Caco-2 (cell line): Measurements from ENCODE around the gene TIMM44. TPM values are rescaled to one million over a fixed set of nuclear protein-coding genes. Genes with fewer than 3 reads are reported as not detected.
A peak's percentile ranks its signal among the peaks of the same experiment; 100 is the strongest.

Experiments
- Bru-seq: library from RNA; stranded (reverse); fragments of 400-500 nt; gene quantifications from one replicate; lab custom pipeline; 2021; lab: Mats Ljungman, UMichigan
- BruChase-seq, 2 experiments: library from RNA; stranded (reverse); fragments of 400-500 nt; gene quantifications; one replicate each; lab custom pipeline; 2021; lab: Mats Ljungman, UMichigan
- BruUV-seq: library from RNA; stranded (reverse); fragments of 400-500 nt; replicated peaks from 2 replicates; lab custom pipeline; 2021; lab: Mats Ljungman, UMichigan
- CTCF ChIA-PET: fragments of 300-600 bp; sonication (Branson Sonifier 250); formaldehyde crosslinking; loops from one replicate; lab custom pipeline; 2022; ENCODE audit warnings: antibody characterized with exemption; lab: Charles Lee
- POLR2A ChIA-PET: fragments of 300-600 bp; sonication (Branson Sonifier 250); formaldehyde crosslinking; loops from one replicate; lab custom pipeline; 2022; ENCODE audit warnings: antibody characterized with exemption; lab: Charles Lee
- DNase-seq, 2 experiments: peaks; one replicate each; pipeline versions ENCODE4 v3.0.0 to v3.0.0-alpha.2; 2020 to 2022
- H3K27me3 ChIP-seq: replicated peaks from 2 replicates; pipeline ENCODE4 v1.6.0; 2011; ENCODE audit warnings: low read length; ENCODE audit not compliant: control insufficient read depth, insufficient read depth
- H3K36me3 ChIP-seq: 2 replicates; pipeline ENCODE4 v1.5.1; 2011; ENCODE audit warnings: low read length; ENCODE audit not compliant: control insufficient read depth, insufficient read depth
- H3K4me1 ChIP-seq: fragments of 250-450 bp; sonication (Bioruptor Pico); 2 replicates; pipeline ENCODE4 v1.5.1; 2020; ENCODE audit warnings: mild to moderate bottlenecking
- H3K4me3 ChIP-seq: 2 replicates; pipeline ENCODE4 v1.5.1; 2011; ENCODE audit warnings: low read depth, mild to moderate bottlenecking, control low read depth, low read length
- H3K9me3 ChIP-seq: fragments of 250-450 bp; sonication (Bioruptor Pico); 2 replicates; pipeline ENCODE4 v1.5.1; 2020; ENCODE audit warnings: mild to moderate bottlenecking, moderate library complexity
- H3K27ac Mint-ChIP-seq: one replicate; pipeline ENCODE4 v1.8.0; 2022; ENCODE audit warnings: mixed read lengths; ENCODE audit not compliant: unreplicated experiment
- H3K27me3 Mint-ChIP-seq: one replicate; pipeline ENCODE4 v1.8.0; 2022; ENCODE audit warnings: mixed read lengths; ENCODE audit not compliant: insufficient read depth, unreplicated experiment
- H3K36me3 Mint-ChIP-seq: one replicate; pipeline ENCODE4 v1.8.0; 2022; ENCODE audit warnings: mild to moderate bottlenecking, mixed read lengths; ENCODE audit not compliant: insufficient read depth, unreplicated experiment
- H3K4me1 Mint-ChIP-seq: one replicate; pipeline ENCODE4 v1.8.0; 2022; ENCODE audit warnings: low read depth, mixed read lengths; ENCODE audit not compliant: unreplicated experiment
- H3K4me3 Mint-ChIP-seq: one replicate; pipeline ENCODE4 v1.8.0; 2022; ENCODE audit warnings: mild to moderate bottlenecking, moderate library complexity, mixed read lengths; ENCODE audit not compliant: unreplicated experiment
- H3K9me3 Mint-ChIP-seq: one replicate; pipeline ENCODE4 v1.8.0; 2022; ENCODE audit warnings: mixed read lengths; ENCODE audit not compliant: unreplicated experiment
- intact Hi-C: fragments of 100-400 bp; cut with micrococcal nuclease; formaldehyde crosslinking; loops from one replicate; pipeline ENCODE4 v1.10.0; 2022; ENCODE audit not compliant: unreplicated experiment
- long read RNA-seq: library from polyadenylated mRNA; stranded (forward); transcript quantifications from one replicate; pipeline ENCODE4 v2.0.0, GENCODE V29; 2022
- total RNA-seq: library from RNA; stranded (reverse); gene quantifications from 2 replicates; pipeline ENCODE4 v1.2.3, GENCODE V29; 2022
- TF ChIP-seq, protein P1 (sequence below), 2 experiments: fragments of 200-600 bp in 1 of 2; IDR thresholded peaks; 1 replicate in 1 of 2; 2 replicates in 1 of 2; pipeline versions ENCODE4 v1.5.1 to v1.8.0; 2011 to 2022; ENCODE audit warnings: antibody characterized with exemption in 1 of 2, control low read depth in 1 of 2, inconsistent platforms in 1 of 2, low read depth in 1 of 2, low read length in 1 of 2, mild to moderate bottlenecking in 1 of 2, moderate library complexity in 1 of 2; ENCODE audit not compliant: insufficient read depth in 1 of 2, severe bottlenecking in 1 of 2, unreplicated experiment in 1 of 2

TIMM44 gene
- total RNA-seq (129 and 146 TPM in 2 replicates), Bru-seq, nascent RNA (percentile 75 among the genes with signal in this experiment), BruChase-seq, experiment 1, labeled RNA remaining after a 2-hour chase (percentile 82 among the genes with signal in this experiment), BruChase-seq, experiment 2, labeled RNA remaining after a 6-hour chase (percentile 85 among the genes with signal in this experiment)
- long read RNA-seq, transcript TIMM44-201 (13 exons, 2,075 nt) = major isoform, 154 of 202 reads
- long read RNA-seq, transcript TIMM44-210 (1 exons, 2,227 nt) = minor isoform, 13 of 202 reads
- long read RNA-seq, partial matches to known transcripts = 14 of 202 reads
- long read RNA-seq, other reads (novel, unspliced or antisense) = 17 of 202 reads

DNA sequence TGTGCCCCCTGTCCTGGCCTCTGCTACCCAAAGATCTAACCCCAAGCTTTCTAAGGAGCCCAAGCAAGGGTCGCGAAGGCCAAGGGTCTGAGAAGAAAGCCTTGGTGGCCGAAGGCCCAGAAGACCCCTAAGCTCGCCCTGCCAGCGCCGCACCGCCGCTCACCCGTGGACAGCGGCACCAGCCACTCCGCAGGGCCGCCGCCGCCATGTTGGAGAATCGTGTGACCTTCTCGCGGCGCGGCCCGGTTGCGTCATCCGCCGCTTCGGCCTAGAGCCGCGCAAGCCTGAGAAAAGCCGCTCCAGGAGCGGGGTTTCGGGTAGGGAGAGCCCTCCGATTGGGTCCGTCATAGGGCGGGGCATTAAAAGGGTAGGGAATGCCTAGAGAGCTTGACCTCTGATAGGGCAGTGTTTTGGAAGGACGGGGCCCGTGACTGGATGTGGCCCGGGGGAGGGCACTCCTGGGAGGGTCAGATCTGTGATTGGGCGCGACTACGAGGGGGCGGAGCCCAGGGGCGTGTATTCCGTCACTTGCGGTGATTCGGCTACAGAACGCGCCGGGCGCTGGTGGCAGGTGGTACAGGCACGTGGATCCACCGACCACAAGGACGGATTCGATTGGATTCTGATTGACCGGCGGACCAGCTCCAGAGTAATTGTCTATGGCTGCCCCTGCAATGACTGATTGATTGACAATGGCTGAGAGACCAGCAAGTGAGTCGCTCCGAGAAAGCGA is at the start of gene TIMM44:
Gene TIMM44 (minus strand): TSS at position 223 of the 733 bp plus-strand sequence. CDS start 15 bp downstream, at position 208.
- Mint-ChIP-seq H3K9me3 (no peaks in the 10 kb centered on the region), H3K4me3 (peak within 1 kb of the TSS; percentile 92), H3K4me1 (peaks cover 6% of the 10 kb centered on the region), H3K27ac (peak within 1 kb of the TSS; percentile 95), H3K36me3 (peaks cover 66% of the 10 kb centered on the region), H3K27me3 (no peaks in the 10 kb centered on the region)
- Histone ChIP-seq H3K4me1 (no peaks in the 10 kb centered on the region; the same call in 1 of the 2 replicates), H3K36me3 (peaks cover 3% of the 10 kb centered on the region), H3K27me3 (no peaks in the 10 kb centered on the region), H3K9me3 (no peaks in the 10 kb centered on the region), H3K4me3 (peak within 1 kb of the TSS; percentile 89)
- BruUV-seq = no TSS peak
- ChIA-PET CTCF (interaction anchor here (0.5 to 2.3 kb wide), 16 partner anchors 14 to 659 kb away, joined by 3 to 27 read pairs (median 6); partner anchors contain the start of genes ELAVL1, FBN3, MAP2K7 and SNAPC2), POLR2A (interaction anchor here (0.5 to 2.1 kb wide), 18 partner anchors 9 to 314 kb away, joined by 3 to 15 read pairs (median 4); partner anchors contain the start of genes CERS4, LRRC8E, PET100 and SNAPC2)
- DNase-seq = peak; percentile 99
- TF ChIP-seq, protein P1, sequence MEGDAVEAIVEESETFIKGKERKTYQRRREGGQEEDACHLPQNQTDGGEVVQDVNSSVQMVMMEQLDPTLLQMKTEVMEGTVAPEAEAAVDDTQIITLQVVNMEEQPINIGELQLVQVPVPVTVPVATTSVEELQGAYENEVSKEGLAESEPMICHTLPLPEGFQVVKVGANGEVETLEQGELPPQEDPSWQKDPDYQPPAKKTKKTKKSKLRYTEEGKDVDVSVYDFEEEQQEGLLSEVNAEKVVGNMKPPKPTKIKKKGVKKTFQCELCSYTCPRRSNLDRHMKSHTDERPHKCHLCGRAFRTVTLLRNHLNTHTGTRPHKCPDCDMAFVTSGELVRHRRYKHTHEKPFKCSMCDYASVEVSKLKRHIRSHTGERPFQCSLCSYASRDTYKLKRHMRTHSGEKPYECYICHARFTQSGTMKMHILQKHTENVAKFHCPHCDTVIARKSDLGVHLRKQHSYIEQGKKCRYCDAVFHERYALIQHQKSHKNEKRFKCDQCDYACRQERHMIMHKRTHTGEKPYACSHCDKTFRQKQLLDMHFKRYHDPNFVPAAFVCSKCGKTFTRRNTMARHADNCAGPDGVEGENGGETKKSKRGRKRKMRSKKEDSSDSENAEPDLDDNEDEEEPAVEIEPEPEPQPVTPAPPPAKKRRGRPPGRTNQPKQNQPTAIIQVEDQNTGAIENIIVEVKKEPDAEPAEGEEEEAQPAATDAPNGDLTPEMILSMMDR (IDR thresholded peaks at IDR 0.05; ENCODE audit: insufficient read depth in 1 of 2, low read depth in 1 of 2, low read length in 1 of 2, severe bottlenecking in 1 of 2, unreplicated experiment in 1 of 2) = no peak
- intact Hi-C loops = loop anchor here (1.0 to 10.0 kb wide), 4 partner anchors 59 to 310 kb away; no protein-coding TSS in a partner anchor

DNA sequence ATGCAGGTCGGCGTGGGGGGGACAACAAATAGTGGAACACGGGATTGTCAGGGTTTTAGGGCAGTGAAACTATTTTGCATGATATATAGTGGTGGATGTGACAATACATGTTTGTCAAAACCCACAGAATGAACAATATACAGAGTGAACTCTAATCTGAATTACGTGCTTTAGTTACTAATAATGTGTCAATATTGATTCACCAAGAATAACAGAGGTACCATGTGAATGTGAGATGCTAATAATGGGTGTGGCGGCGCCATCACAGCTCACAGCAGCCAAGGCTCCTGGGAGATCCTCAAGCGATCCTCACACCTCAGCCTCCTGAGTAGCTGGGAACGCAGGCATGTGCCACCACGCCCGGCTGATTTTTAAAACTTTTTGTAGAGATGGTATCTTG is 49.1 kb upstream of the TIMM44 start:
- DNase-seq = no peak
- intact Hi-C loops = no loop called here
- H3K9me3 Mint-ChIP-seq = no peaks in the 10 kb centered on the region
- Histone ChIP-seq H3K36me3 (no peaks in the 10 kb centered on the region; the same call in 1 of the 2 replicates), H3K4me1 (peaks cover 4% of the 10 kb centered on the region; the same call in 1 of the 2 replicates), H3K9me3 (no peaks in the 10 kb centered on the region), H3K27me3 (no peaks in the 10 kb centered on the region), H3K4me3 (no peak overlapping the region)
- no peak overlapping the region for H3K4me3 Mint-ChIP-seq
- H3K36me3 Mint-ChIP-seq = peaks cover 62% of the 10 kb centered on the region
- no TSS peak for BruUV-seq
- H3K27me3 Mint-ChIP-seq = no peaks in the 10 kb centered on the region
- peaks cover 41% of the 10 kb centered on the region for H3K4me1 Mint-ChIP-seq
- POLR2A ChIA-PET = no interaction called here
- TF ChIP-seq, protein P1 (IDR thresholded peaks at IDR 0.05; ENCODE audit: insufficient read depth in 1 of 2, low read depth in 1 of 2, low read length in 1 of 2, severe bottlenecking in 1 of 2, unreplicated experiment in 1 of 2) = no peak
- CTCF ChIA-PET = interaction anchor here (0.6 kb wide), 1 partner anchor 336 kb away, joined by 4 read pairs; no protein-coding TSS in a partner anchor
- no peak overlapping the region for H3K27ac Mint-ChIP-seq

DNA sequence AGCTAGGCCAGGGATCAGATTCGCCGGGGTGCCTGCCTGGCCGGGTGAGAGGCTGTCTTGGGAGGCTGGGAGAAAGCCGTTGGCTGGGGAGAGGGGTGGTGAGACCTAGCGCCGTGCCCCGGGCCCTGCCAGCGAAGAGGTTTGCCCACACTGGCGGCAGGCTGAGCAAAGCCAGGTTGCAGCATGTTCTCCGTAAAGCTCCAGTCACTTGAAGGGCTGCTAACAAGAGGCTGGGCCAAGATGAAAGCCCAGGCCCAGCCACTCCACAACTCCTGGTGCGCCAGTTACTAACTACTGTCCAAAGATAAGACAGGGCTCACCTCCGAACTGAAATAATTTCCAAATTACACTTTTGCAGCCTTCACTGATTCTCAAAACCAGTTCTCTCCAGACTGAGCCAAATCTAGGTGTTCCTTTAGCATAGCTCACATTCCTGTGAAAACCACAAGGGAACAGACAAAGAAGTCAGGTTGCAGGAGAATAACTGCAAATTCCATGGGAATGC is 45.7 kb upstream of the TIMM44 start:
- H3K27me3 ChIP-seq = no peaks in the 10 kb centered on the region
- TF ChIP-seq, protein P1 (IDR thresholded peaks at IDR 0.05; ENCODE audit: insufficient read depth in 1 of 2, low read depth in 1 of 2, low read length in 1 of 2, severe bottlenecking in 1 of 2, unreplicated experiment in 1 of 2) = no peak
- H3K4me3 ChIP-seq = no peak overlapping the region
- intact Hi-C loops = no loop called here
- H3K9me3 ChIP-seq = no peaks in the 10 kb centered on the region
- H3K4me1 ChIP-seq = no peaks in the 10 kb centered on the region; the same call in 1 of the 2 replicates
- Mint-ChIP-seq H3K9me3 (no peaks in the 10 kb centered on the region), H3K27ac (peak overlapping the region; percentile 49), H3K27me3 (no peaks in the 10 kb centered on the region), H3K36me3 (peaks cover 91% of the 10 kb centered on the region), H3K4me3 (peak overlapping the region; percentile 7), H3K4me1 (peaks cover 27% of the 10 kb centered on the region)
- ChIA-PET CTCF (no interaction called here), POLR2A (interaction anchor here (1.2 kb wide), 1 partner anchor 45 kb away, joined by 3 read pairs; the partner anchor contains the start of gene TIMM44)
- H3K36me3 ChIP-seq = no peaks in the 10 kb centered on the region; the same call in 1 of the 2 replicates
- DNase-seq = no peak
- no TSS peak for BruUV-seq
